Amygdala (tissue), 56 donors: ENCODE measurements around the gene BEST4.
"Not testable (repeated sequence)": the region's sequence is repeated elsewhere in the genome, so short reads cannot be mapped to it uniquely, and the experiment has no call there.

ENCODE experiments used
- DNase-seq, 56 donors: peaks; one replicate each; lab custom pipeline; 2025; lab: John Stamatoyannopoulos, UW

BEST4 gene

DNA sequence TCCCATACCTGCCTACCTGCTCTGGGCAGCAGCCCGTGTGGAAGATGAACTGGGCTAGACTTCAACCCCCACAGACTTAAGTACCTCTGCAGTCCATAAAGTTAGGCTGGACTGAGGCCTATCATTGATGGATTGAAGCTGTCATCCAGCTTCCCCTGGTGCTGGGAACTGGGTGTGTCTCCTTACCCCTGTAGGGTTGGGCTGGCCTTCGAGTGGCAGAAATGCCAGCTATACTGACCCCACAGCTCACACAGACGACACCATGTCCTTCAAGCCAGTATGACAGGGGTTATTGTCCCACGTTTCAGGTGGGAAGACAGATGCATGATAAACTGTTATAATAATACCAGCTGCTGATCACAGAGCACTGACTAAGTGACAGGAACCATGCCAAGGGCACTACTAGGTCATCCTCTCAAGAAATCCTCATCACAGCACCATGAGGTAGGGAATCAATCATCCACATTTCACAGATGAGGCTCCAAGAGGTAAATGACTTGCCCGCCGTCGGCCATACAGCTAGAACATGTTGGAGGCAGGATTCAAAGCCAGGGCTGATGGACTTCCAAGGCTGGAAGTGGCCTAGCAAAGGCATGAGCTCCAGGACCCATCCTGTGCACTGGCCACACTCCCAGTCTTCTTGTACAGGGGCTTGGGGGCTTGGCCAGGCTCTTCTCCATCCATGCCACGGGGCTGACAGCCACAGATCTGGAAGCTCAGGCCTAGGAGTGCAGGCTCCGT, at the start of gene BEST4:
Gene BEST4, minus strand, starts transcription at position 51 of the 741 bp plus-strand sequence. CDS start 465 bp downstream, outside the sequence.
- DNase-seq: no peak

DNA sequence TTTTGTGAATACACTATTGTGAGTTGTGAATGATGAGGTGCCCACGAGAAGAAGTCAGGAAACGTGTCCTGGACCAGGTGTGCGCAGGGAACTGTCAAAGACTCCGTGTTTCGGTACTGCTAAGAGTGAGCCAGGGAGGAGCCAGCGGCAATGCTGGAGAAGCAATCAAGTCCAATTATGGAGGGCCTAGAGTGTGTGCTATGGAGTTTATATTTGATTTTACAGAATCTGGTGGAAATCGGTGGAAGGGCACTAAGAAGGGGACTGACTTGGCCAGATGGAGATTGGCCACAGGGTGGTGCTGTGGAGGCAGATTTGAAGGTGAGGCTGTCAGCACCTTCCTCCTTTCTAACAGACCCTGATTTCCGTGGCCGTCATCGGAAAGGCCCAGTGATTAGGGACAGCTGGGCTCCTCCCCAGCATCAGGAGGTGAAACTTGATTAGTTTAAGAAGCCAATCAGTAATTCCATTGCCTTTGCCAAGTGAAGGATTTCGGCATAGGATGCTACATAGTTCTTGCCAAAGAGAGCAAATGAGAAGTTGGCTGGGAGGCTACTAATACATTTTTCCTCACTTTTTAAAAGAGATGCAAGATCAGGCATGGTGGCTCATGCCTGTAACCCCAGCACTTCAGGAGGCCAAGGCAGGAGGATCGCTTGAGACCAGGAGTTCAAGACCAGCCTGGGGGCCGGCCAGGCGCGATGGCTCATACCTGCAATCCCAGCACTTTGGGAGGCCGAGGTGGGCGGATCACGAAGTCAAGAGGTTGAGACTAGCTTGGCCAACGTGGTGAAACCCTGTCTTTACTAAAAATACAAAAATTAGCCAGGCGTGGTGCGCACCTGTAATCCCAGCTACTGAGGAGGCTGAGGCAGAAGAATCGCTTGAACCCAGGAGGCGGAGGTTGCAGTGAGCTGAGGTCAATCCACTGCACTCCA, 48.0 kb upstream of the BEST4 start:
- peak in 47 of 56 donors; percentile 10 to 84 (median 51) for DNase-seq

DNA sequence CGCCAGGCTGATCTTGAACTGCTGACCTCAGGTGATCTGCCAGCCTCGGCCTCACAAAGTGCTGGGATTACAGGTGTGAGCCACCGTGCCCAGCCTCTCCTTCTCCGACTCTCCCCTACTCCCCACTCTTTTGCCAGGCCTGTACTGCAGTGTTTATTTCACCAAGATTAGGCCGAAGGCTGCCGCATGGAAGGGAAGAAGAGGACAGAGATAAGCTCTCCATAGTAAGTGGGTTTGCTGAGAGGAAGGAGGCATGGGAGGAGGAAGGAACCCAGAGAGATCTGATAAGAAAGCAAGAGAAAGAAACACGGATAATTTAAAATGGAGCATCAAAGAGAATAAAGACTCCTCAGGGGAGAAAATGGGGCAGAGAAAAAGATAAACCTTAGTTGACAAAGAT, 46.4 kb upstream of the BEST4 start:
- DNase-seq: no peak

DNA sequence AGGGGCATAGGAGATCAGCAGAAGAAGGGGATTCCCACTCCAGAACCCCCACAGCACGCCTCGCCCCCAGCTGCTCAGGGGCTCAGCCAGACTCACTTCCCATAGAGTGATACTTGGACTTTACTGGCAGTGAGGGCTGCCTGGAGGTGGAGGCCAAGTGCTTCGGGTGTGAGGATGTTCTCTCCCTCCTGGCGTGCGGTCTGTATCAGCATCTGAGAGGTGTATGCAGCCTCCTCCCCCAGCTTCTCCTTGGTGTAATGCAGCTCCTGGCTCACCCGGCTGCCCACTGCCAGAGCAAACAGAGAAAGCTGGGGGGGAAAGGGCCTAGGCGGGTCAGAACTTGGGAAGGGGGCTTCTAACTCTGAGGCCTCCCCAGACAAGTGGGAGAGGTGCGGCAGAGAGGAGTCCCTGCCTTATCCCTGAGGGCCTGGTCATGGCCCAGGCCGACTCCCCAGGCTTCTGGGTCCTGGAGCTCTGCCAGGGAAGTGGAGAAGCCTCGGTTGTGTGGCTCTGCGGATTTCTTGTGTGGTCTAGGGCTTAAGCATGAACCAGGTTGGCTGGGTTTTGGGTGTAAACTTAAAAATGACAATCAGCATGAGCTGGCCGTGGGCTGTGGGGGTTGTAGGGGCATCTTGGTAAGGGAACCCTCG, 44.2 kb upstream of the BEST4 start:
- DNase-seq: no peak

DNA sequence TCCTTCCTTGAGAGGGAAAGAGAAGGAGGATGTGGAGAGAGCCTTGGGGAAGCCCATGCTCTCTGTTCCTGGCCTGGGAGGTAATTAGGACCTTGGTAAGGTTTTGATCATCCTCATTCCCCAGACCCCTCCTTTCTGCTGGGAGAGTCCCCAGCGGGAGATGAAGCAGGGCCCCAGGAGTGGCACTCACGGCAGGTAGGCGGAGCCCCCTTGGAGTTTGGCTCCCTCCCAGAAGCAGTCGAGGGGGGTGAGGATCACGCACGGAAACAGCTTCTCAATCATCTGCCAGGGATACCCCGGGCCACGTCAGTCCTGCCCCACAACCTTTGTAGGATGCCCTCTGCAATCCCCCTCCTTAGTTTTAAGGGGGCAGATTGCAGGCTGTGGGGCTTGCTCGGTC, 43.5 kb upstream of the BEST4 start:
- DNase-seq: no peak

DNA sequence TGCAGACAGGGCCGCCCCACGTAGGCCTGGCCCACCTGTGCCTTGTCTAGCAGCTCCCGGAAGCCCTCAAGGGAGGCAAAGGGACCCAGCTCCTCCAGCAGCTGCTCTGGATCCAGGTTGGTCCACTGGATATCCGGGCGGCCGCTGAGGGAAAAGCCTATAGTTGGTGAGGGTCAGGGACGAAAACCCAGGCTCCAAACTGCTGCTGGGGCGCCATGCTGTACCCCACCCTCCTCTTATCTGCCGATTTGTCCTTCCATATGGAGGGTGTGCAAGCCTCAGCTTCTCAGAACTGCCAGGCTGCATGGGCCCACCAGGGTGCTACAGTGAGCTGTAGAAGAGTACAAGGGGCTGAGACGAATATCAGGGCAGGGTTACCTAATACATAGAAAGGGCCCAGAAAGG, 42.9 kb upstream of the BEST4 start:
- no peak for DNase-seq

DNA sequence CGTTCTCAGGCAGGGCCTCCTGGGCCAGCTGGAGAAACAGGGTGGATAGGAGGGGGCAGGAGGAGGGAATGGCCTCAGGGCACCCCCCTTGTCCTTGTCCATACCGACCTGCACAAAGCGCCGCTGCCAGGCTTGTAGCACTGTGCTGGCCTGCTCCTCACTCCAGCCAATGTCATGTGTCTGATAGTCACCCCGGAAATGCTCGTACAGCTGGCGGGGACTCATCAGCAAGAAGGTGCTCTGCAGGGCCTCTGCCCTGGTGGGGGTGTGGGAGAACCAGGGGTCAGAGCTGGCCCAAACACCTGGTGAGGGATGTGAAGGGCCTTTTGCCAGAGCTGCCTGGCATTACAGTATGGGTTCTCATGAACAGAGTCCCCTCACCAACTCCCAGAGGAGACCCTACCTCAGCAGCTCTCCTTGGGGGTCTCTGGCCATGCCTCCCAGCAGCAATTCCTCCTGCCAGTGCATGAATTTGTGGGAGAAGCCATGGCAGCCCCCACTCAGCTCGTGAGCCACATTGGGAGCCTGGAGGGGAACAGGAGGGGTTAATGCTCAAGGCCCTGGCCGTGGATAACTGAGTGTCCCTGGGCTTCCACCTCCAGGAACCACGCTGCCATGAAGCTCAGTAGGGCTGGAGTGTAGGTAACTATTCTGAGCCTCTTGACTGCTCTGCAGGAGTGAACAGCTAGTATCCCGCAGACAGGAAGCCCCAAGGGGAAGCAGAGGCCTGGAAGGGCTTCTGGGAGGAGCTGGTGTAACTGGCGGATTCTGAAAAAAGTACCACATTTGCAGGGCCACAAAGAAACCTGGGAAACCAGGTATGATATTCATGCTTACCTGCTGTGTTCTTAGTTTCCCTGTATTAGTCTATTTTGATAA, 41.8 kb upstream of the BEST4 start:
- DNase-seq: no peak

DNA sequence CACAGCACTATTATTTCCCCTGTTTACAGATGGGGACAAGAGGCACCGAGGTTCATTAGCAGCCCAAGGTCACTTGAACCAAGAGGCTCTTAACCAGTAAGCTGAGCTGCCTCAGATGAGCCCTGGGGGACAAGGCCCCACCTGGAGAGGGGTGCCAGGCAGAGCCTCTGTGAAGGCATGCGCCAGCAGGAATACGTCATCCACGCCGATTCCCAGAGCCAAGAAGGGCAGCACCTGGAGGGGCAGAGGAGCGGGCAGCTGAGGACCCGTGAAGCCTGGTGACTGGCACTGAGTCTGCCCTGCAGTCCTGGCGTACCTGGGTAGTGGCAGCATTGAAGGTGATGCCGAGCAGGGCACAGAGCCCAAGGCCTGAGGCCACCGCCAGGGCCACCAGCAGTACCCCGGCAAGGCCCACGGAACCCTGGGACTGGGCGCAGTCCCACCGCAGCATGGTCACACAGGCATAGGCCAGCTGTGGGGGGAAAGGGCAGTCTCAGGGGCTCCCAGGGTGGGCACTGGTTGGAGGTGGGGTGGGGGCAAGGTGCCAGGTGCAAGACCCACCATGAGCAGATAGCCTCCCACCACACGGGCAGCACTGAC, 41.0 kb upstream of the BEST4 start:
- DNase-seq: no peak

DNA sequence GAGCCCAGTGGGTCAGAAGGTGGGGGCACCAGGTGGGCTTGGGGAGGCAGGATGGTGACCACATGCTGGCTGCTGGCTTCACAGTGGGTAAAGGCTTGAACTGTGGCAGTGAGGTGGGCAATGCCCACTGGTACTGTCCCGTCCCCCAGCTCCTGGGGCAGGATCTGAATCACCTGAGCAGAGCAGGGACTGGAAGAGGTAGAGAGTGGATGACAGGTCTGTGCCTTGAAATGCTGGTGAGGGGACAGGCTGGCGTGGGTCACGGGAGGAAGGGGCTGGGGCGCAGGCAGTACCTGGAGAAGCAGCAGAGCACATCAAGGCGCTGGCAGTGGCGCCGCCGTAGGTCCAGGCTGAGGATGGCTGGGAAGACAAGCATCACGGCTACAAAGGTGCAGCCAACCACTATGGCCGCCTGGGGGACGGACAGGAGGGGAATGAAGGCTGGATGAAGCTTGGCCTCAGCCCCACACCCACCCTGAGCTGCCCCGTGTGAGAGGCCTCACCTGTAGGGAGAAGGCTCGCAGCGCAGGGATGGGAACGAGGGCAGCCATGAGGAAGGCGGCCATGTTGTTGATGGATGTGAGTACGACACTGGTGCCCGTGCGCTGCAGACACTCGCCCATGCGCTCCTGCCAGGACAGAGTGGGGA, 40.2 kb upstream of the BEST4 start:
- DNase-seq: no peak

DNA sequence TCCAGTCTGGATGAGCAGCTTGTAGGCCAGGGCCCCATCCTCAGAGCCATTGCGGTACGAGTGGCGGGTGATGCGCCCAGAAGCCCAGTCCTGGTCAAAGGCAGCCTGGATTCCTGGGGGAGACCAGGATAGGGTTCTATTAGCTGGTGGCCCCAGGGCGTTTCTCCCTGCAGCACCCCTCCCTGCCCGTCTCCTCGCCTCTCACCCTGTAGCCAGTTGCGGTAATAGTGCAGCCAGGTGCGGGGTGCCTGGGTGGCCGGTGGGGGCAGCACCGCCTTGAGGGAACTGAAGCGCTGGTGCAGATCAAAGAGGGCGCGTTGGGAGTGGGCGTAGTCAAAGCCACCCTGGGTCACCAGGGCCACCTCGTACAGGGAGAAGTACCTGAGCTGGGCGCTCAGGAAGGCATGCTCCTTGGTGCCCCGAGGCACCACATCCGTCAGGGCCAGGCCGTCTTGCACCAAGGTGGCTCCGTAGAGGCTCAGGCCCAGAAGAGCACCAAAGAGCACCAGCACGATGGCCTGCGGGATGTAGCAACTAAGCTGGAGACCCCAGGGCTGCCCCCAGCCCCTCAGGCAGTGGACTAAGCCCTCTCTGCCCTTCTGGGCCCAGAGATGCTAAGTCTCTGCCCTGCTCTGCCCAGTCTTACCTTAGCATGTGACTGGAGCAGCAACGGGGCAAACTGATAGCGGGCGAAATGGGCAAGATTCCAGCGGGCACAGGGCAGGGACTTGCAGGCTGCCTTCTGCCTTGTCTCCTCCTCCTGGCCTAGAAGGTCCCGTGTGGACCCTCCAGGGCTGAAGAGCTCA, 39.4 kb upstream of the BEST4 start:
- DNase-seq: no peak

DNA sequence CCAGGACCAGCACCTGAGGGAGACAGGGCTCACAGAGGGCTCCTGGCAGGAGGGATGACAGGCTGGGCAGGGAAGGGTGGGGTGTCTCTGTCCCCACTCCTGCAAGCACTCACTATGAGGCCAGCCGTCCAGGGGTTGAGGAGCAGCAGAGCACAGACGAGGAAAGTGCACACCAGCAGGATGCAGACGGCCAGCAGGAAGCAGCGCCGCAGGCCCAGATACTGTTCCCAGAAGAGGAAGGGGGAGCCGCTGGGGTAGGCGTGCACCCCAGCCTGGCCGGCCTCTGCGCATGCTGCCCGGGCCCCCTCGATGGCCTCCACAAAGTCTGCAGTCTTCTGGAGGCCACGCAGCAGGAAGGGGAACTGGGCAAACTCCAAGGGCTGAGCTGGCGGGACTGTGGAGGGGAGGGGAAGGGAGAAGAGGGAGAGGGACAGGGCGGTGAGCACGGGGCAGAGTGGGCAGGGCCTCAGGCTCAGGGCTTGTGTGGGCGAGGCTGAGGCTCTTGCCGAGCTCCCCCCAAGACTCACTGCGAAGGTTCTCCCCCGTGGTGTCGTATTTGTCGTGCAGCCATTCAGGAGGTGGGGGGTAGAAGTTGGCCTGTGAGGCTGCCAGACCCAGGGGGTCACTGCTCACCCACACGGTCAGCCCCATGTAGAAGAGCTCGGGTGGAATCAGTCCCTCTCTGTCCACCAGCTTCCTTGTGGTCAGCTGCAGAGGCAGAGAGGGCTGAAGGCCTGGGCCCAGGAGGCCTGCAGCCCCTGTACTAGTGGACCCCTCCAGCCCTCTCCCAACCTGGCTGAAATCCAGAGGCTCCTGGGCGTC, 38.6 kb upstream of the BEST4 start:
- DNase-seq: peak in 24 of 56 donors; percentile 13 to 50 (median 32)

DNA sequence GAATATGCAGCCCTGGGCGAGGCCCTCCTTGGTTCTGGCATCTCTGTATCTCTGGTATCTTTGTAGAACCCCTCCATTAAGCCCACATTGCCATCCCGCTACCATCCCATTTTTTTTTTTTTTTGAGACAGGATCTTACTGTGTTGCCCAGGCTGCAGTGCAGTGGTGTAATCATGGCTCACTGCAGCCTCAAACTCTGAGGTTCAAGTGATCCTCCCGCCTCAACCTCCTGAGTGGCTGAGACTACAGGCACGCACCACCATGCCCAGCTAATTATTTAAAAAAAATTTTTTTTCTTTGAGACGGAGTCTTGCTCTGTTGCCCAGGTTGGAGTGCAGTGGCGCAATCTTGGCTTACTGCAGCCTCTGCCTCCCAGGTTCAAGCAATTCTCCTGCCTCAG, 36.4 kb upstream of the BEST4 start:
- DNase-seq: not testable (repeated sequence)

DNA sequence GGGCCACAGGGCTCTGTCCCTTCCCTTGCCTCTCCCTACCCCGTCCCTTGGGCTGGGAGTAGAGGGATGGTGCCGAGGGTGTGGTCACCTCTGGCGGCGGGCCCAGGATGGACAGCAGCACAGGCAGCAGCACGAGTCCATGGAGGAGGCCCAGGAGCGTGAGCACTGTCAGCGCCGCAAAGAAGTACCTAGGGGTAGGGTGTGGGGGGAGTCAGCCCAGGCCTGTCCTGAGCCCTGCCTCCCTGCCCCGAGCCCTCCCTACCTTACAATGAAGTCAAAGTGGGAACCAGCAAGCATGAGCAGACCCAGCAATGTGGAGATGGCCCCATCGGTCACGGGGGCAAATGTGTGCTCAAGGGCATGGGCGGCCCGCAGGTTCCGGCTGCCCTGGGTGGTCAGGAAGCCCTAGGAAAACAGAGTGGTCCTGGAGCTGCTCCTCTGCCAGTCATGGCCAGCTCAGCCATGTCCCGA, 35.0 kb upstream of the BEST4 start:
- DNase-seq: no peak

DNA sequence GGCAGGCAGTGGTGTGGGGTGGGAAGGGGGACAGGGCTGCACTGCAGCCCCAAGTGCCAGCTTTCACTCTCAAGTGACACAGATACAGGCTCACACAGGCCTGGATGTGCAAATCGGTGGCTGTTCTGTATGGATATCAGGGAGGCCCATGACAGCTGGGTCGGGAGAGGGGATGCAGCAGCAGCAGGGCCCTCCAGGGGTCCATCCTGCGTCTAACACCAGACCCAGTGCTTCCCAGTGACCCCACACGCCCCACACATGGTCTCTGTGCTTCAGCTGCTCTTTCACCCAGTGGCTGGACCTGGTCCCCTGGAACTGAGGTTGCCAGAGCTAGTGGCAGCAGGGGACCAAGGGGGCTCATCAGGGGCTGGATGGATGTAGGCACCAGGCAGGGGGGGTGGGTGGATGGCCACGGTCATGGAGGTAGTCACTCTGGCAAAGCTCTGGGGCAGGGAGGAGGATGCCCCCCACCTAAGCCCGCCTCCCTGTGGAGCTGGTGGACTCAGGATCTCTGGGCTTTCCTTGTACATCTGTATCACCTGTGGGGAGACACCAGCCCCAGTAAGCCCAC, 34.2 kb upstream of the BEST4 start:
- DNase-seq: no peak

DNA sequence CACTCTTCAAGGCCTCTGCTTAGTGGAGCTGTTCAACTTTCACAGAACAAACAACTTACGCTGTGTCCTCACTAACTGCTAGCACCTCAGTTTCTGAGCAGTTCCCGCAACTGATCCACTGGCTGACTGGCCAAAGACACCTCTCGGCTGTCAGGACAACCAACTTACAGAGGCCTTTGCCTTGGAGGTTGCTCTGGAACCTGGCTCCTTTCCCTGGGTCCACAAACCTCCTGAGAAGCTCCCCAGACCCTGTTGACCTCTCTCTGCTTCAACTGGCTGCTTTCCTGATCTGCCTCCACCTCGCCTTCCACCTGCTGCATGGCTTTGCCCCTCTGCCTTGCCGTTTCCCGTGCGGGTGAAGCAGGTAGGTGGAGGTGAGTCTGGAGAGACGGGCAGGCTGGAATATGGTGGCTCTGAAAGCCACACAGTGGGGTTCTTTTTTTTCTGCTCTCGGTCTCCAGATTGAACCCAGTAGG, 33.3 kb upstream of the BEST4 start:
- no peak for DNase-seq

DNA sequence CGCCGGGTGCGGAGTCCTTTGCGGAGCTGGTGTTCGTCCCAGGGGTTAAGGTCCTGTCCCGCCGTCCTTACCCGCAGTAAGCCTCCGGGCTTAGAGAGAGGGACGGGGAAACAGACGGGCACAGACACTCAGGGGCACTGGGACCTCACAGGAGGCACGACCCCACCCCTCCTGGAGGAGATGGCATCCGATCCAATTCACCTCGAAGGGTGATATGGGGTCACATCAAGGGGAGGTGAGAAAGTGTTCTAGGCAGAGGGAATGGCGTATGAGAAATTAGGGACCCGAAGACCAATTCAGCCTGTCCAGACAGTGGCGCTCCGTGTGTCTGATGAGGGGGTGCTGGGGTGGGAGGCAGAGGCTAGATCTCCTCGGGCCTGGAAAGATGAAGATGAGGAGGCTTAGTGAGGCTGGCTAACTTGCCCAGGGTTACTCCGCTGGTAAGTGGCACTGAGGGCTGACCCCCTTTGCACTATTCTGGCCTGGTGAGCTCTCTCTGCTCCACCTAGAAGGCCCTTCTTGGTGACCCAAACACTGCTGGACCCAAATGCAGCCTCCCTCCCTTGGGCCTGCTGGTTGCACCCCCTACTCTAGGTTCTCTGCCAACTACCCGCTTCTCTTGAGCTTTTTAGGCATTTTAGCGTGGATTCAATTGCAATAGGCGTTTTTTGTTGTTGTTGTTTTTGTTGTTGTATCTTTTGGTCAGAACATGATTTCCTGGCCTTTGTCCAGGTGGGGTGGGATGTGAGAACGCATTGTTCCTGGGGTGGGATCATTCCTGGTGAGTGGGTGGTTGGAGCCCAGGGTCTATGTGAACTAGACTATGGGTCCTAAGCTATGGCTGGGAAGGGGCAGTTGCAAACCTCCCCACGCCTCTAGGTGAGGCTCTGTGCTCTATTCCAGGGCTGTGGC, 32.6 kb upstream of the BEST4 start:
- no peak for DNase-seq
